UCSD-AML1 (cell line): ENCODE data around the gene PCGF1.
"Not testable (repeated sequence)": the region's sequence is repeated elsewhere in the genome, so short reads cannot be mapped to it uniquely, and the experiment has no call there.

Source experiments
- DNase-seq: peaks from one replicate; lab custom pipeline; 2025; ENCODE audit not compliant: unreplicated experiment; lab: John Stamatoyannopoulos, UW

The PCGF1 gene

DNA sequence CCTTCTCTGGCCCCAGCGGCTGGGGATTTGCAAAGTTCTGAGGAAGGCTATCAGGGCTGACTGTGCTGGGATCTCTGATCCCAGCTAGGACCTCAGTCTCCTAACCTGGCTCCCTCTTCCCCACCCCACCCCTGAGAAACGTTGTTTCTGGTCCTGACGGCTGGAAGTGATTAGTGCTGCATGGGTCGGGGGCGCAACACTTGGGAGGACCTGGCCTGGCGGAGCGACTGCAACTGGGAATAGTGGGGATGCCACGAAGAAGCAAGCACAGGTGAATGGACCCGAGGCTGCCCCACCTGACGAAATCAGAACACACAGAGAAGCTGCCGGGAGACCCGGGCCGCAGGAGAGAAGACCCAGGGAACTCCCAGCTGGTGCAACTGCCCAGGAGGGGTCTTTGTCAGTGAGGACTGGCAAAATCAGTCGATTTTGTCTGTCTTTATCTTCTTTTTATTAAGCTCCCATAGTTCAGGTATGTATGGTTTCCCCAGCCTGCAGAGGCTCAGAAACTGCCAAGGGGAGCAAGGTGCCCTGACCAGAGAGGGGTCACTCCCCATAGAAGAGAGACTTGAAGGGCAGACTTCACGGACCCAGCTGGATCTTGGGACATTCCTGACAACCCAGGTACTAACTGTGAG, 7.4 kb downstream of the PCGF1 start:
- no peak for DNase-seq

DNA sequence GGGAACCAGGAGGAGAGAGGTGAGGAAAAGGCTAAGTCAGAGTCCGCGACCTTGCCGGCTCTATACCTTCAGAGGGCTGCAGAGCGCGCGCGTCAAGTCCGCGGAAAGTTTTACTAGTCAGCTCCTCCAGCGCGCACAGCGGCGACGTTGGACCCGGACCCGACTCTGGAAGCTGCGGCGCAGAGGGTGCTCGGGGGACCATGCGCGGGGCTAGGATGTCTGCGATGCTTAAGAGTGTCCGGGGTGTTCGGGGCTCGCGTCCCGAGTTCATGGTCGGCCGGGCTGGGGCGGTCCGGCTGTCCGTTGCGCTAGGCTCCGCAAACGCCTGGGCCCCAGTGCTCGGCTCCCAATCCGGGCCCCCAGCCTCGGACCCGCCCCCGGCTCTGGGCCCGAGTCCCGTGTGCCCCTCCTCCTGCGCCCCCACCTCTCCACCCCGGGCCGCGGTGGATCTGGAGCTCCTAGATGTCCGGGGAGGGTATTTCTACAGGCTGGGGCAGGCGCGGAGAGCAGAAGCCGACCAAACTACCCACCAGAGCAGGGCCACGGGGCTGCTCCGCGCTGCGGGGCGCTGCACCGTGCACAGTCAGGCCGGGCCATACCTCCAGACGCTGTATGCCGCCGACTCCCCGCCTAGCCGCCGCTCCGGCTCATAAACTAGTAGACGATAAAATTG, 8.1 kb downstream of the PCGF1 start, which contains the start of gene LBX2:
Gene LBX2 (minus strand): TSS at position 337 of the 673 bp plus-strand sequence. CDS start 66 bp downstream, at position 271.
- no peak for DNase-seq

DNA sequence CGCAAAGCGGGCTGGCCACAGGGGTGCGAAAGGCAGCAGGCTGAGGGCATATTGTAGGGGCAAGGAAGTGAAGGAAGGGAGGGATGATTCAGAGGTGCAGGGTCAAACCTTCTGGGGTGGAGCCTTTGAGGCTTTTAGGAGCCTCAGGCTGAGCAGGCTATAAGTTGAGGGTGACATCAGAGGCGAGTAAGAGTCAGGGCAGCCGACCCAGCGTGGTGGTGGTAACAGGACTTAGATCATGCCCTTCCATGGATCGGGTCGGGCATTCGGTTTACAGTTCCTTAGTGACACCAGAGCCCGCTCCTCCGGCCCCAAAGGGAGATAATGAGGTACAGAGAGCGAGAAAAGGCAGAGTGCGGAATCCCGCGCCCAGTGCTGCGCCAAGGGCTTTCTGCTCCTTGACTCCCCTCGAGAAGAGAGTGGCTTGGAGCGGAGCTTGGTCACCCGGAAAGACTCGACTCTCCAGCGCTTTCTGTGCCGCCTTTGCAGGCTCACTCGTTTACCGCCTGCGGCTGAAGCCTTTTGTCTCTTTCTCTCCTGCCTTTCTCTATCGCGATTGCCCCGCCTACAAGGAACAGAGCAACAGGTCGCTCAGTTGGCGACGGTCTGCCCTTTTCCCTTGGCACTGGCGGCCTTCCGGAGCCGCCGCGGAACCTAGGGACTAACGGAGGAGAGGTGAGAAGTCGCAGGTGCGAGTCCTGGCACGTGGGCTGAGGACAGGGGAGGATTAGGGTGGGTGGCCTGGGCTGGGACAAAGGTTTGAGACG, 8.8 kb downstream of the PCGF1 start:
- DNase-seq, result no peak

DNA sequence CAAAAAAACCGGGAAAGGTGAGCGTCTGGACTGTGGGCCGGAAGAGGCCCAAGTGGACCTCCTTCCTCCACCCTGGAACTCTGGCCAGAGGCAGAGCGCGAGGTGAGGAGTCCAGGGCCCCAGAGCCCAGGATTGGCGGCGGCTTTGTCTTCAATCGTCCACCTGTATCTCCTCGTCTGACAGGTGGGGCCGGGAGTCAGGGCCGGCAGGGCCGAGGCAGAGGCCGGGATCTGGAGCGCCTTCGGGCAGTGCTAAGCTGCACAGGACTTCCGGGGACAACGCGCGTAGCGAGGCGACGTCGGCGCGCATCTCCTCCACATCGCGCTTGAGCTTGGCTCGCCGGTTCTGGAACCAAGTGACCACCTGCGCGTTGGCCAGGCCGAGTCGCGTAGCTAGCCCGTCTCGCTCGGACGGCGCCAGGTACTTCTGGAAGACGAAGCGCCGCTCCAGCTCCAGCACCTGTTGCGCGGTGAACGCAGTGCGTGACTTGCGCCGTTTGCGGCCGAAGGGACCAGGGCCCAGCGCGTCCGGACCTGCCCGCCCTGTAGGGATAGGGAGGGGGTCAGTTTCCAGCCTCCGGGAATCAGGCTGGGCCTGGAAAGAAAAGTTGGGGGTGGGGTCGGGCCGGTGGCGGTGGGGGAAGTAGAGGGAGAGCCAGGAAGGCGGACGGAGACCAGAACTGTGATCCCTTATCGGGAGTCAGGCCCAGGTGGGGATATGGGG, 9.6 kb downstream of the PCGF1 start:
- DNase-seq, result no peak

DNA sequence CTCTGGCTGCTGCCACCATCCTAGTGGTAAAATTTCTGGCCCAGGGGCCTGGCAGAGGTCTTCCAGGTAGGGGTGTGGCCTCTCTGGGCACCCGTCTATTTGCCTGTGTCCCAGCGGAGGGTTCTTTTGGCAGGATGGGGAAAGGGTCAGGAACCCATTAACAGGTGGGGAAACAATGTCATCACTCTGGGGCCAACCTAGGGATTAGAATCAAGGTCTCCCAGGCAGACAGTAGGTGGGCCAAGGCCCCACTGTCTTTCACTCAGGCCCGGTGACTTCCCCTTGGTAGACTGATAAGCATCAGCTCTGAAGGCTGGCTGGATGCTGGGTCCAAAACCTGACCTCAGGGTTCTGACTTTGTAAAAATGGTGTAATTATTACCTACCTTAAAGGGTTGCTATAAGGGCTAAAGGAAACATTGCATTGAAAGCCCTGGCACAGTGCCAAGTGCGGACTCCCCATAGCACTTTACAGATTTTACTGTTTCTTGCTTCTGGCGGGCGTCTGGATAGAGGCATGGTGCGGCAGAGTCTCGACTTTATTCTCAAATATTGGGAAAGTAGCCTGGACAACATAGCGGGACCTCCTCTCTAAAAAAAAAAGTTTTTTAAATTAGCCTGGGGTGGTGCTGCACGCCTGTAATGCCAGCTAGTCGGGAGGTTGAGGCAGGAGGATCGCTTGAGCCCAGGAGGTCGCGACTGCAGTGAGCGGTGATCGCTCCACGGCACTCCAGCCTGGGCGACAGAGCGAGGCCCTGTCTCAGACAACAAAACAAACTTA, 10.3 kb downstream of the PCGF1 start:
- no peak for DNase-seq

DNA sequence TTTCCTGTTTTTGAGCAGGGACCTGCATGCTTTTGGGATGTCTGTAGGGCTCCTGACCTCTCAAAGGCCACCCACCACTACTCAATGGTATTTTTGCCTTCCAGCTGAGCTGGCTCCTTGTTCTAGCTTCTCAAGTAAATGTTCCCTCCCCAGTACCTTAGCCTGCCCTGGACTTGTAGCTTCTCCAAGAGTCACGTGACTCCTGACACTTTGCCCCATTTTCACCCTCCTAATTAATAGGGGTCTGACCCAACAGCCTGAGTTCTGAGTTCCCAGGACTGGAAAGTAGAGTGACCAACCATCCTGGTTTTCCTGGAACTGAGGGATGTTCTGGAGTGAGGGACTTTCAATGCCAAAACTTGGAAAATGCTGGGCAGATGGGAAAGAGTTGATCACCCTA, 12.1 kb downstream of the PCGF1 start:
- DNase-seq, result no peak

DNA sequence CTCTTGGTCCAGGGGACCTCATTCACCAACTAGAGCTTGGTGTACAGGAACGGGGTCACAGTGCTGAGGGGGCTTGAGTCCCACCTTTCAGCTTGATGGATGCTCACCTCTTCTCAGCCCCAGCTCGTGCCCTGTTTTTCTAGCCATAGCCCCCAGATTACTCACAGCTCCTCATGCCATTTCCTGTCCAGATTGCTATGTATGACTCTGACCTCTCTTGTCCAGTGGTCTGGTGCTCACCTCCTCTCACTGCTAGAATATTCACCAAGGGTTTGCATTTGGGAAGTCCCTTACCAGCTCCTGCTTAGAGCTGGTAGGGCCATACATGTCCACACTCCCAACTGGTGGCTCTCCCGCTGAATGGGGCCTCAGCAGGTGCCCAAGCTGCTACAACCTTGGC, 13.9 kb downstream of the PCGF1 start:
- DNase-seq, result no peak

DNA sequence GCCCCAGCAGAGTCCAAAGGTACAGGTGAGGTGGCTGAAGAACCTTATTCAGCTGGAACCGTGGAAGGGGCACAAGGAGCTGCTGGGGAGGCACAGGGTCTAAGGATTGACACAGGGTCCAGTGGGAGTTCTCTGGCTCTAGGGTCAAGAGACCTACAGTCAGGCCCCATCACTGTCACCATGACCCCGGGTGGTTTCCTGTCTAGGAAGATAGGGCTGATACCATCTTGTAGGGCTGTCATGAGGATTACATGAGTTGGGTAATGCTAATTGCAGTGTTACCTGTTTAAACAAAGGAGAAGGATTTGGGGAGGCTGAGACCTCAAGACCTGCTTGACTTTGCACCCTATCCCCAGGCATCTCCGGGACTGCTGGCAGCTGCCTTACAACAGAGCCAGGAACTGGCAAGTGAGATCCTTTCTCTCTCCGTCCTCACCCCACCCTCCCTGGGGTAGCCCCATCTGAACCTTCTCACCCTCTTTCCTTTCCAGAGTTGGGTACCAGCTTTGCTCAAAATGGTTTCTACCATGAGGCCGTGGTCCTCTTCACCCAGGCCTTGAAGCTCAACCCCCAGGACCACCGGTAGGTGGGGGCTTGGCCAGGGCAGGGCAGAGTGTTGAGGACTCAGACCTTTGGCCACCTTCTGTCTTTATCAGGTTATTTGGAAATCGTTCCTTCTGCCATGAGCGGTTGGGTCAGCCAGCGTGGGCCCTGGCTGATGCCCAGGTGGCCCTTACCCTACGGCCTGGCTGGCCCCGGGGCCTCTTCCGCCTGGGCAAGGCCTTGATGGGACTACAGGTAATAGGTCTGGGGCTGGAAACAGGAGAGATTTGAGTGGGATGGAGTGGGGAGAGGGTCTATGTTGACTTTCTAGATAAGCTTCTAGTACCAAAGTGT, 15.6 kb downstream of the PCGF1 start:
- DNase-seq, result no peak

DNA sequence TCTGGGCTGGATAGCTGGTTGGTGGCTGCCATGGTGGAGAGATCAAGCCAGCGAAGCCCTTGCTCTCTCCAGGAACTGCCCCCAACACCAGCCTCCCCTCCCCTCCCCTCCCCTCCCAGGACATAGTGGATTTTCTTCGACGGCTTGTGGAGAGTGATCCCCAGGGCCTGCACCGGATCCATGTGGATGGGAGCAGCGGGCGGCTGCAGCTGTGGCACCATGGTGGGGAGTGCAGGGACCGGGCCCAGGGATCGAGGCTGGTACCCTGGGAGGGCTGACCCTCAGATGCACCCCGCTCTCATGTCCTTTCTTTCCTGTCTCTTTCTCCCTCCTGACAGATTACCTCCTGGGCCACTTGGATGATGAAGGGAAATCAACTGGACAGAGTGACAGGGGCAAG, 17.6 kb downstream of the PCGF1 start:
- DNase-seq, result no peak

DNA sequence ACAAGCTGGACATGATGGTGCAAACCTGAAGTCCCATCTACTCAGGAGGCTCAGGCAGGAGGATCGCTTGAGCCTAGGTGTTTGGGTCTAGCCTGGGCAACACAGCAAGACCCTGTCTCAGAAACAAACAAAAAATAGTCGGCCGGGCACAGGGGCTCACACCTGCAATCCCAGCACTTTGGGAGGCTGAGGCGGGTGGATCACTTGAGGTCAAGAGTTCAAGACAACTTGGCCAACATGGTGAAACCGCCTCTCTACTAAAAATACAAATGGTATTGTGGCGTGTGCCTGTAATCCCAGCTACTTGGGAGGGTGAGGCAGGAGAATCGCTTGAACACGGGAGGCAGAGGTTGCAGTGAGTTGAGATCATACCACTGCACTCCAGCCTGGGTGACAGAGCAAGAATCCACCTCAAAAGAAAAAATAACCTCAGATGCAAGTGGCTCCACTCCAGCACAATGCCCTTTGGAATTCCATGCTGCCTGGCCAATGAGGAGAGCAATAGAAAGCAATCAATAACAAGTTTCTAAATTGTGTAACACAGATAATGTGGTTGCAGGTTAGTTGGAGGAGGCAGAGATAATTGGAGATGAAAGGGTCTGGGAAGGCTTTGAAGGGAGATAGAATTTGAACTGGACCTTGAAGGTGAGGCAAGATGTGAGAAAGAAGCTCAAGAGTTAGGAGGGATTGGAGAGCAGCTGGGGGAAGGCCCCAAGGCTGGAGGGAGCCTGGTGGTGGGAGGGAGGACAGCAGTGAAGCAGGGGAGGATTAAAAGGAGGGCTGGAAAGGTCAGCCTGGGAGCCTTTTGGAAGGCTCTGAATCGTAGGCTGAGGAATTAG, 18.6 kb downstream of the PCGF1 start:
- DNase-seq, result no peak

DNA sequence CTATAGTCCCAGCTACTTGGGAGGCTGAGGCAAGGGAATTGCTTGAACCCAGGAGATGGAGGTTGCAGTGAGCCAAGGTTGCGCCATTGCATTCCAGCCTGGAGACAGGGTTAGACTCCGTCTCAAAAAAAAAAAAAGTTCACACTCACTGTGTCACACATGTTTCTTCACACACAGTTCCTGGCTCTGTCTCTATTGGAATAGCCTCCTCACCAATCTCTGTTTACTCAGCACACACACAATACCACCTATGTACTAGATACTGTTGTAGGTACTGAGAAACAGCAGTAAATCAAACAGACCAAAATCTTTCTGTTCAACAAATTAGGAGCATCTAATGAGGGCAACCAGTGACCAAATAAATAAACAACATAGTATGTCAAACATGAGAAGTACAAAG, 21.4 kb downstream of the PCGF1 start:
- no peak for DNase-seq

DNA sequence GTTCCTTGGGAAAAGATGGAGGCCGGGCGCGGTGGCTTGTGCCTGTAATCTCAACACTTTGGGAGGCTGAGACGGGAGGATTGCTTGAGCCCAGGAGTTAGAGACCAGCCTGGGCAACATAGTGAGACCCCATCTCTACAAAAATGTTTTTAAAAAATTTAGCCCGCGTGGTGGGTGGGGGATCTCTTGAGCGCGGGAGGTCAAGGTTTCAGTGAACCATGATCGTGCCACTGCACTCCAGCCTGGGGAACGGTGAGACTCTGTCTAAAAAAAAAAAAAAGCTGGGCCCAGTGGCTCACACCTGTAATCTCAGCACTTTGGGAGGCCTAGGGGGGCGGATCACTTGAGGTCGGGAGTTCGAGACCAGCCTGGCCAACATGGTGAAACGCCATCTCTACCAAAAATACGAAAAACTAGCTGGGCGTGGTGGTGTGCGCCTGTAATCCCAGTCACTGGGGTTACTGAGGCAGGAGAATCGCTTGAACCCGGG, 23.8 kb downstream of the PCGF1 start:
- DNase-seq, result not testable (repeated sequence)

DNA sequence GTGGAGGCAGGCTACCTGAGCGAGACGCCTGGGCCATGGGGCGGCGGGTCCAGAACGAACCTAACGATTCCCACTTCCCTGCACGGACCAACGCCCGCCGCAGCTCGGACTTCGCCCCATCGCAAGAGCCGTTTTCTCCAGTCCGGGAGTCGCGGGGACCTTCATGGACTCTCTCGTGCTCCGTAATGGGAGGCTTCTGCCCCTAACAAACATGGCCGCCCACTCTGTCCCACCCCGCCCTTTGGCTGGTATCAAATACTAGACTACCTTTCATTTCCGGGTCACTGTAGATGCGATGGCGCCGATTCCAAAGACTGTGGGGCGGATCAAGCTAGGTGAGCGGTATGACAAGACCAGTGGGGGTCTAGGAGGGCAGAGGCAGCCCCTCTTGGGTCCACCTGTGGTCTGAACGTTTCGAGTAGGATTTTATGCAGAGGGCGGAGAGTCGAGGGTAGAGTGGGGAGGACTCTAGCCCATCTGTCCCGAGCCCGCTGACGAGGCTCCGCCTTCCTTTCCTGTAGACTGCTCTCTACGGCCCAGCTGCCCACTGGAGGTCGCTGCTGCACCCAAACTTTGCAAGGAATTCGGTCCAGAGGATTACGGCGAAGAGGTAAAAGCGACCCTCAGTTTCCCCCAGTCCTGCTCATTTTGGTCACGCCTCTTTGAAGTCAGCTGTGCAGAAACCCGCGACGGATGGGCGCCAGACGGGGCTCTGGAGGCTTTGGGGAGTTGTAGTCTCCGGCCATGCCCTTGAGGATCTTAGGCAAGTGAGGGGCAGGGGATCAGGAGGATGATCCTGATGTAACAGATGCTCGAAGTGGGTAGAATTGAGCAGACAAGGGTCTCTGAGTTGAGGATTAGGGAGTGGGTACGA, 24.5 kb downstream of the PCGF1 start, which contains the start of the genes CCDC142 and TTC31:
Gene CCDC142 (minus strand): TSS at position 198 of the 874 bp plus-strand sequence. CDS start 161 bp downstream, at position 37.
Gene TTC31 (plus strand): TSS at position 281 of the 874 bp plus-strand sequence. CDS start 15 bp downstream, at position 296.
- DNase-seq, result peak; percentile 95

DNA sequence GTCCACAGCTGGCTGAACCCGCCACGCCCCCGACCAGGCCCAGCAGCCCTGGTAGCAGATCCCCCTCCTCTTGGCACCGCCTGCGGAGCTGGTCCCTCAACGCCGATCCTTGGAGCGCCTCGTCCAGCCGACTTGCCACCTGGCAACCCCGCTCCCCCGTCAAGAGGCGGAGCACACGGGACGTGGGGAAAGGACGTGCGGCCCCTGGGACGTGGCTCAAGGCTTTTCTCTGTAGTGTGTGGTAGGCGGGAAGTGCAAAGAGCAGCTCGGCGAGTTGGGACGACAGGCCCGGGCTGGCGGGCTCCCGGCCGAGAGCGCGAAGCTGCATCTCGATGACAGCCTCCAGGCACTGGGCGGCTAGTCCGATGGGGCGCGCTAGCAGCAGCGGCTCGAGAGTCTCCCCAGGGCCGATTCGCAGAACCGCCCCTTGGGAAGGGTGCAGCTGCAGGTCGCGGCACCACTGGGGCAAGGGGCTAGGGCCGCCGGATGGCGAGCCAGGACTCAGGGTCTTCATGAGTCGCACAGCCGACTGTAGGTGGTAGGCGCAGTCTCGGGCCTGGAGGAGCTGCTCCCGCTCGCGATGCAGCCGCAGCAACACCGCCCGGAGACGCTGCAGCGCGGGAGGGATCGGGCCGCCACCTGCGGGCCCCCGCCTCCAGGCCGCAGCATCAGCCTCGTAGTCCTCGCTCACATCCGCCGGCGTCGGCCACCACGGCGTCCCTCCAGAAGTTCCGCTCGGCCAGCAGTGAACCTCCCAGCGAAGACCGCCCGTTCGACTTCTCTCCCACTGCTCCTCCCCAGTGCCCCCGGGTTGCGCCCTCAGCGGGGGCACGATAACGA, 25.3 kb downstream of the PCGF1 start:
- DNase-seq, result peak; percentile 86

DNA sequence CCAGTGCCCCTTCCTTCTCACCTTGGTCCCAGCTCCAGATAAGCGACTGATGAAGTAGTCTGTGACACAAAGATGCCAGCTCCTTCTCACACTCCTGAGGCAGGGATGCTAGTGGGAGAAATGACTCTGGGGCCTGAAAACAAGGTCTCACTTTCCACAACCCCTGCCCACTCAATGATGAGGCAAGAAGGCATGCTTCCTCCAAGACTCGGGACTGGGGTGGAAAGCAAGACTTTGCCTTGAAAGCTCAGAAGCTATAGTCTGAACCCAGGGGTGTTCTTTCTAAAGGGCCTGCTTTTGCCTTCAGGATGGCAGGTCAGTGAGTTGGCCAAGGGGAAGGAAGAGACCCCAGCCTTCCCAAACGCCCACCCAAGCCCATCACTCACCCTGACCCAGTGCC, 26.1 kb downstream of the PCGF1 start:
- DNase-seq, result no peak

DNA sequence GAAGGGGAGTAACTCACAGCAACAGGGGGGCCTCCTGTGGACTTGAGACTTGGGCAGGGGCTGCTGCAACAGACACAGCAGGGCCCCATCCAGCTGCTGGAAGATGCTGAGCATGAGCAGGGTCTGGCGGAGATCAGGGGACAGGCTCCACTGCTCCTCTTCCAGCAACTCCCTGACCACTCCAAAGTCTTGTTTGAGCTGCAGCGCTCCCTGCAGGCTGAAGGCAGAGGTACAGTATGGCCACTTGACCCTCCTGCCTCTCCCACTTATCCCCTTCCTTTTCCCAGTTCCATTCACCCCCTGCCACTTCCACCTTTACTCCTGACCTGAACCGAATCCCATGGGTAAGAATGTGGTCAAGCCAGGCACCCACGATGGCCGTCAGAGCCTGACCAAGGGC, 32.6 kb downstream of the PCGF1 start:
- no peak for DNase-seq
